Liver (tissue), 9 donors: ENCODE measurements around the gene REXO5. TPM values are rescaled to one million over a fixed set of nuclear protein-coding genes. Genes with fewer than 3 reads are reported as not detected.

ENCODE experiments used
- DNase-seq: peaks from one replicate; pipeline ENCODE4 v3.0.0-alpha.2; 2017; ENCODE audit warnings: low spot score
- H3K27ac ChIP-seq, 2 donors: one replicate each; pipeline ENCODE4 v1.7.0; 2013; ENCODE audit warnings: inconsistent platforms in 2 of 2, low read length in 2 of 2, control low read depth in 1 of 2, low read depth in 1 of 2, mild to moderate bottlenecking in 1 of 2
- H3K27me3 ChIP-seq, 4 donors: one replicate each; pipeline versions ENCODE4 v1.6.1 to v1.7.0; 2013; ENCODE audit warnings: low read length in 3 of 4, inconsistent platforms in 1 of 4, mild to moderate bottlenecking in 1 of 4, moderate library complexity in 1 of 4; ENCODE audit not compliant: control insufficient read depth in 4 of 4, insufficient read depth in 4 of 4
- H3K36me3 ChIP-seq, 4 donors: one replicate each; pipeline versions ENCODE4 v1.6.1 to v1.7.0; 2013; ENCODE audit warnings: low read length in 3 of 4, mild to moderate bottlenecking in 3 of 4, low read depth in 1 of 4, moderate library complexity in 1 of 4; ENCODE audit not compliant: control insufficient read depth in 4 of 4, insufficient read depth in 3 of 4
- H3K4me1 ChIP-seq, 4 donors: one replicate each; pipeline versions ENCODE4 v1.6.1 to v1.7.0; 2013; ENCODE audit warnings: low read length in 3 of 4, mild to moderate bottlenecking in 3 of 4, moderate library complexity in 1 of 4; ENCODE audit not compliant: control insufficient read depth in 4 of 4, insufficient read depth in 4 of 4
- H3K4me3 ChIP-seq, 3 donors: one replicate each; pipeline versions ENCODE4 v1.6.1 to v1.7.0; 2013; ENCODE audit warnings: low read length in 3 of 3, control low read depth in 1 of 3, low read depth in 1 of 3, mild to moderate bottlenecking in 1 of 3
- H3K9ac ChIP-seq, 2 donors: one replicate each; pipeline ENCODE4 v1.7.0; 2013; ENCODE audit warnings: low read length in 2 of 2, mild to moderate bottlenecking in 2 of 2, moderate library complexity in 2 of 2, control low read depth in 1 of 2, low read depth in 1 of 2
- H3K9me3 ChIP-seq, 4 donors: one replicate each; pipeline versions ENCODE4 v1.6.1 to v1.7.0; 2013; ENCODE audit warnings: low read length in 3 of 4; ENCODE audit not compliant: control insufficient read depth in 4 of 4
- ATF3 ChIP-seq: IDR thresholded peaks from 2 replicates; pipeline ENCODE4 v1.6.1; 2016; ENCODE audit warnings: antibody characterized with exemption
- EGR1 ChIP-seq, 2 donors: IDR thresholded peaks; 2 replicates each; pipeline ENCODE4 v1.6.1; 2016 to 2018; ENCODE audit warnings: antibody characterized with exemption in 2 of 2, low read depth in 2 of 2
- FOXA1 ChIP-seq: IDR thresholded peaks from 2 replicates; pipeline ENCODE4 v1.6.1; 2016; ENCODE audit warnings: antibody characterized with exemption
- GABPA ChIP-seq, 2 donors: IDR thresholded peaks in 1 of 2; conservative IDR thresholded peaks in 1 of 2; 2 replicates each; pipeline ENCODE4 v1.6.1; 2016; ENCODE audit warnings: antibody characterized with exemption in 2 of 2, mild to moderate bottlenecking in 1 of 2, moderate library complexity in 1 of 2
- HNF4A ChIP-seq, 2 donors: conservative IDR thresholded peaks; 2 replicates each; pipeline ENCODE4 v1.6.1; 2016; ENCODE audit warnings: antibody characterized with exemption in 2 of 2, mild to moderate bottlenecking in 2 of 2
- HNF4G ChIP-seq: IDR thresholded peaks from 2 replicates; pipeline ENCODE4 v1.6.1; 2016; ENCODE audit warnings: antibody characterized with exemption
- MAX ChIP-seq: IDR thresholded peaks from 2 replicates; pipeline ENCODE4 v1.6.1; 2016; ENCODE audit warnings: antibody characterized with exemption
- NR2F2 ChIP-seq: IDR thresholded peaks from 2 replicates; pipeline ENCODE4 v1.6.1; 2016; ENCODE audit warnings: antibody characterized with exemption
- RAD21 ChIP-seq, 2 donors: IDR thresholded peaks; 2 replicates each; pipeline ENCODE4 v1.6.1; 2016; ENCODE audit warnings: antibody characterized with exemption in 2 of 2, mild to moderate bottlenecking in 2 of 2
- RXRA ChIP-seq, 2 donors: IDR thresholded peaks; 2 replicates each; pipeline ENCODE4 v1.6.1; 2017 to 2018; ENCODE audit warnings: antibody characterized with exemption in 2 of 2, mild to moderate bottlenecking in 1 of 2
- SP1 ChIP-seq: IDR thresholded peaks from 2 replicates; pipeline ENCODE4 v1.6.1; 2018; ENCODE audit warnings: antibody characterized with exemption, mild to moderate bottlenecking
- TAF1 ChIP-seq: conservative IDR thresholded peaks from 2 replicates; pipeline ENCODE4 v1.6.1; 2016; ENCODE audit warnings: antibody characterized with exemption, mild to moderate bottlenecking
- YY1 ChIP-seq: IDR thresholded peaks from 2 replicates; pipeline ENCODE4 v1.6.1; 2016; ENCODE audit warnings: antibody characterized with exemption, mild to moderate bottlenecking
- WGBS: extraction: QIAGEN DNeasy Blood & Tissue Kit; methylation state at CpG from one replicate; pipeline ENCODE4 v1.1.7; 2013; 5-methylcytosine and 5-hydroxymethylcytosine counted together
- polyA plus RNA-seq, 2 donors: library from polyadenylated mRNA; stranded (reverse) in 1 of 2; unstranded in 1 of 2; fragments of 200-250 nt in 1 of 2; fragments of >200 nt in 1 of 2; fragmentation: Nextera tagmentation in 1 of 2; extraction: Ambion mirVana in 1 of 2; gene quantifications; one replicate each; pipeline versions ENCODE4 v1.2.1 to v1.2.3, GENCODE V29; 2013 to 2015
- total RNA-seq, 2 donors: library from RNA; depleted of rRNA; stranded (reverse); fragments of >200 nt; gene quantifications; one replicate each; pipeline ENCODE4 v1.2.3, GENCODE V29; 2014
- TF ChIP-seq, protein P1 (sequence below): fragments of 150-350 bp; IDR thresholded peaks from 2 replicates; pipeline ENCODE4 v1.5.1; 2017; ENCODE audit warnings: improper control_type of control experiment, low read depth, low read length; ENCODE audit not compliant: missing input control
- TF ChIP-seq, protein P2 (sequence below): IDR thresholded peaks from 2 replicates; pipeline ENCODE4 v1.6.1; 2016; ENCODE audit warnings: antibody characterized with exemption
- donor health status: healthy.
- donor health status: healthy.
- donor health status: healthy.
- donor health status: healthy.
- donor health status: healthy.

Gene REXO5
- total and polyA plus RNA-seq, 4 donors: 0.83 to 10.6 (median 1.8) TPM

- Histone ChIP-seq H3K4me3 (no peak overlapping the region), H3K27me3 (no peaks in the 10 kb centered on the region), H3K4me1 (peaks cover 7 to 47% (median 22%) of the 10 kb centered on the region in 4 donors), H3K9me3 (no peaks in the 10 kb centered on the region), H3K9ac (no peak overlapping the region), H3K27ac (no peak overlapping the region), H3K36me3 (peaks cover 2 to 10% (median 4%) of the 10 kb centered on the region in 4 donors)
- WGBS: 95% methylated on average over 5 of the region's 5 CpGs
- TF ChIP-seq YY1: no peak
- TF ChIP-seq HNF4G: no peak
- no peak for TF ChIP-seq EGR1 (IDR thresholded peaks at IDR 0.05; ENCODE audit: low read depth in 2 of 2)
- TF ChIP-seq, protein P1, sequence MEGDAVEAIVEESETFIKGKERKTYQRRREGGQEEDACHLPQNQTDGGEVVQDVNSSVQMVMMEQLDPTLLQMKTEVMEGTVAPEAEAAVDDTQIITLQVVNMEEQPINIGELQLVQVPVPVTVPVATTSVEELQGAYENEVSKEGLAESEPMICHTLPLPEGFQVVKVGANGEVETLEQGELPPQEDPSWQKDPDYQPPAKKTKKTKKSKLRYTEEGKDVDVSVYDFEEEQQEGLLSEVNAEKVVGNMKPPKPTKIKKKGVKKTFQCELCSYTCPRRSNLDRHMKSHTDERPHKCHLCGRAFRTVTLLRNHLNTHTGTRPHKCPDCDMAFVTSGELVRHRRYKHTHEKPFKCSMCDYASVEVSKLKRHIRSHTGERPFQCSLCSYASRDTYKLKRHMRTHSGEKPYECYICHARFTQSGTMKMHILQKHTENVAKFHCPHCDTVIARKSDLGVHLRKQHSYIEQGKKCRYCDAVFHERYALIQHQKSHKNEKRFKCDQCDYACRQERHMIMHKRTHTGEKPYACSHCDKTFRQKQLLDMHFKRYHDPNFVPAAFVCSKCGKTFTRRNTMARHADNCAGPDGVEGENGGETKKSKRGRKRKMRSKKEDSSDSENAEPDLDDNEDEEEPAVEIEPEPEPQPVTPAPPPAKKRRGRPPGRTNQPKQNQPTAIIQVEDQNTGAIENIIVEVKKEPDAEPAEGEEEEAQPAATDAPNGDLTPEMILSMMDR: no peak
- TF ChIP-seq, protein P2, sequence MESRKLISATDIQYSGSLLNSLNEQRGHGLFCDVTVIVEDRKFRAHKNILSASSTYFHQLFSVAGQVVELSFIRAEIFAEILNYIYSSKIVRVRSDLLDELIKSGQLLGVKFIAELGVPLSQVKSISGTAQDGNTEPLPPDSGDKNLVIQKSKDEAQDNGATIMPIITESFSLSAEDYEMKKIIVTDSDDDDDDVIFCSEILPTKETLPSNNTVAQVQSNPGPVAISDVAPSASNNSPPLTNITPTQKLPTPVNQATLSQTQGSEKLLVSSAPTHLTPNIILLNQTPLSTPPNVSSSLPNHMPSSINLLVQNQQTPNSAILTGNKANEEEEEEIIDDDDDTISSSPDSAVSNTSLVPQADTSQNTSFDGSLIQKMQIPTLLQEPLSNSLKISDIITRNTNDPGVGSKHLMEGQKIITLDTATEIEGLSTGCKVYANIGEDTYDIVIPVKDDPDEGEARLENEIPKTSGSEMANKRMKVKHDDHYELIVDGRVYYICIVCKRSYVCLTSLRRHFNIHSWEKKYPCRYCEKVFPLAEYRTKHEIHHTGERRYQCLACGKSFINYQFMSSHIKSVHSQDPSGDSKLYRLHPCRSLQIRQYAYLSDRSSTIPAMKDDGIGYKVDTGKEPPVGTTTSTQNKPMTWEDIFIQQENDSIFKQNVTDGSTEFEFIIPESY: no peak
- DNase-seq: no peak
Observed at GRCh38 chr16:20766294-20766693, 40.0 kb upstream of the REXO5 start.

GRCh38 chr16:20767577-20767976 lies 38.8 kb upstream of the REXO5 start:
- no peak for DNase-seq
- peaks cover 7 to 47% (median 22%) of the 10 kb centered on the region in 4 donors for H3K4me1 ChIP-seq

More at GRCh38 chr16:20767577-20767976, 38.8 kb upstream of the REXO5 start:
- TF ChIP-seq YY1 (no peak), RXRA (IDR thresholded peaks at IDR 0.05) (peak; percentile 46 to 52), HNF4A (conservative IDR thresholded peaks at IDR 0.05) (peak; percentile 90), HNF4G (peak; percentile 49), NR2F2 (peak; percentile 33), FOXA1 (no peak), GABPA (IDR thresholded peaks at IDR 0.05 in 1 of 2, conservative IDR thresholded peaks at IDR 0.05 in 1 of 2) (no peak), RAD21 (IDR thresholded peaks at IDR 0.05) (no peak), TAF1 (no peak), MAX (no peak), EGR1 (IDR thresholded peaks at IDR 0.05; ENCODE audit: low read depth in 2 of 2) (no peak), ATF3 (peak; percentile 23), SP1 (peak; percentile 30)
- TF ChIP-seq, protein P1: no peak
- peak overlapping the region in 1 of 2 donors; percentile 0 for H3K27ac ChIP-seq
- no peak overlapping the region for H3K4me3 ChIP-seq
- no peak overlapping the region for H3K9ac ChIP-seq
- H3K27me3 ChIP-seq: no peaks in the 10 kb centered on the region
- H3K9me3 ChIP-seq: no peaks in the 10 kb centered on the region
- peaks cover 2 to 10% (median 7%) of the 10 kb centered on the region in 4 donors for H3K36me3 ChIP-seq
